T-helper 17 cell (primary cell): Measurements from ENCODE around the gene UBE2G1. TPM values are rescaled to one million over a fixed set of nuclear protein-coding genes. Genes with fewer than 3 reads are reported as not detected.
A peak's percentile ranks its signal among the peaks of the same experiment; 100 is the strongest.

Experiments used
- ATAC-seq: fragments of 150-1000 bp; cut with Tn5 transposase; 2 replicates; pipeline ENCODE4 v1.10.0; 2021; ENCODE audit warnings: mild to moderate bottlenecking, moderate library complexity
- DNase-seq, 3 donors: peaks; one replicate each; pipeline versions ENCODE4 v3.0.0 to v3.0.0-alpha.2; 2020 to 2021
- H3K9me3 ChIP-seq: one replicate; pipeline ENCODE4 v1.7.0; 2013; ENCODE audit warnings: low read length, mild to moderate bottlenecking; ENCODE audit not compliant: control insufficient read depth, poor library complexity, severe bottlenecking
- H3K27ac Mint-ChIP-seq: one replicate; pipeline ENCODE4 v1.8.0; 2022; ENCODE audit warnings: mild to moderate bottlenecking, moderate library complexity, mixed read lengths
- H3K27me3 Mint-ChIP-seq: one replicate; pipeline ENCODE4 v1.8.0; 2022; ENCODE audit warnings: mixed read lengths
- H3K36me3 Mint-ChIP-seq: one replicate; pipeline ENCODE4 v1.8.0; 2022; ENCODE audit warnings: low read depth, mixed read lengths
- H3K4me1 Mint-ChIP-seq: one replicate; pipeline ENCODE4 v1.8.0; 2022; ENCODE audit warnings: mild to moderate bottlenecking, mixed read lengths
- H3K4me3 Mint-ChIP-seq: one replicate; pipeline ENCODE4 v1.8.0; 2022; ENCODE audit warnings: mild to moderate bottlenecking, moderate library complexity, mixed read lengths
- total RNA-seq, 4 donors: library from RNA in 2 of 4; stranded (reverse) in 2 of 4; gene quantifications; one replicate each; pipeline ENCODE4 v1.2.3 and lab custom pipeline; 2022 to 2026

Gene UBE2G1
- total RNA-seq, 2 donors from 2014 or later, result 64.6 to 72.7 TPM

DNA sequence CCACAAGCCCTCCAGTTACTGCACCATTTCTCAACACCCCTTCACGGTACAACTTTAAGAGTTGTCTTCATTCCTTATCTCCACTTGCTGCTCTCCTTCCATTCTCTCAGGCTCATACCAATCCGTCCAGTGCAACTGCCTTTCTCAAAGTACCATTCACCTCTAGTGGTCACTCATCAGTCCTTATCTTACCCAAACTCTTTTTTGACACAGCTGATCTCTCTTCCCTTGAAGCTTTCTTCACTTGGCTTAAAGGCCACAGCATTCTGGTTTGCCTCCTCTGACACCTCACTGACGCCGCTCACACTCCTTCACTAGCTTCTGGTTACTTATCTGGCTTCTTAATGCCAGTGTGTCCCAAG, 24.9 kb downstream of the UBE2G1 start:
- Mint-ChIP-seq H3K4me3 (no peak overlapping the region), H3K27me3 (no peaks in the 10 kb centered on the region), H3K36me3 (no peaks in the 10 kb centered on the region), H3K4me1 (peaks cover 30% of the 10 kb centered on the region), H3K27ac (no peak overlapping the region)
- H3K9me3 ChIP-seq, result no peaks in the 10 kb centered on the region
- no peak for ATAC-seq
- DNase-seq, result no peak

DNA sequence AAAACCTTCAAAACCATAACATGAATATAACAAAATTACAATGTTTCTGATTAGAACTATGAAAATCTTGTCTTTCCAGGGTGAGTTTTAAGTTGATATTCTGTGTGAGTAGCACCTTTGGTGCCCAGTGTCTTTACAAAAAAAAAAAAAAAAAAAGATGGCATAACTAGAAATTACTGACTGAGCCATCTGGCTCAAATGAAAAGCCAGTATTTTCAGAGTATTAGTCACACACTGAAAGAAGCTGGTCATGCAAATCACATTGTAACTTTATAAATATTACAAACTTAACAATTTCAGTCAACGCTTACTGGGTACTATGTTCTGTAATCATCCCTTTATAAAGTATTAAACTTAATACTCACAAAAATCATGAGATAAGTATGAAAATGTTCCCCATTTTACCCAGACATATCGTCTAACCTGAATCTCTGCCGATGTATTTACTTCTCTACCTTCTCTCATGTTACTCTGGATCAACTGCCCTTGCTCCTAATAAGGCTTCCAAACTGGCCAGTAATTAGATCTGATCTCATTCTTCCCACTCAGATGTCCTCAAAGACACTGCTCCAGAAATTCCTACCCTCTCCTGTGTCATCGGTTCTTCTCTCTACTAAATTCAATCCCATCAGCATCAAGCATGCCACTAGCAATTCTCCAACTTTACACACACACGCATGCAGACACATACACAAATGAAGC, 25.4 kb downstream of the UBE2G1 start:
- no peak overlapping the region for H3K27ac Mint-ChIP-seq
- H3K36me3 Mint-ChIP-seq, result no peaks in the 10 kb centered on the region
- DNase-seq (no peak), ATAC-seq (no peak)
- H3K4me1 Mint-ChIP-seq, result peaks cover 30% of the 10 kb centered on the region
- H3K9me3 ChIP-seq, result no peaks in the 10 kb centered on the region
- no peaks in the 10 kb centered on the region for H3K27me3 Mint-ChIP-seq
- H3K4me3 Mint-ChIP-seq, result no peak overlapping the region

DNA sequence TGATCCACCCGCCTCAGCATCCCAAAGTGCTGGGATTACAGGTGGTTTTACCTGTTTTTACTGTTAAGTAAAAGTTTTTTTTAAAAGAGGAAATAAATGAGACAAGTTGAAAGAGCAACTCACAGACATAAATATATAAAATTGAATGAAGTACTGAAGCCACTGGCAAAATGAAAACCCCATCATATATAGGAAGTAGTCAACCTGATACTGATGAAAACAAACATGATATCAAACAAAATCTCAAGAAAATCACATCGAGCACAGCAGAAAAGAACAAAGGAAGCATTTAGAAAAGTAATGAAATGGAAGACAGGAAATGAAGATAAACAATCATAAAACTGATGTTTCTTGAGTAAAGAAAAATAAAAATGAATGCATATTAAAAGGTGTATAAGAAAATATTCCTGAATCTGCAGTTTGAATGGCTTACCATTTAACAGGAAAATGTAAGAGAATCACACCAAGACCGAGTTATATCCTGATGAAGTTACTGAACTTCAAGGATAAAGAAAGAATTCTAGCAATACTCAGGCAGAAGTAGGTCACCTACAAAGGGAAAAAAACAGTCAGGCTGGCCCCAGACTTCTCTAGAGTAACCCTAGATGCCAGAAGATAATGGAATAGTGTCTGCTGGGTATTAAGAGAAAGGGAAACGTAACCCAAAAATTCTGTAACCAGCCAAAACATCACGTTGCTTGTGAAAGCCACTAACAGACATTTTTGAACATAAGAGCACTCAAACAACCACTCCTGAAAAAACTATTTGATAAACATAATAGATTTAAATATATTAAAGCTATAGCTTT, 31.5 kb downstream of the UBE2G1 start:
- Mint-ChIP-seq H3K27ac (peak overlapping the region; percentile 99), H3K4me1 (peaks cover 46% of the 10 kb centered on the region), H3K27me3 (no peaks in the 10 kb centered on the region), H3K36me3 (no peaks in the 10 kb centered on the region), H3K4me3 (peak overlapping the region; percentile 84)
- ATAC-seq (peak; percentile 93), DNase-seq (no peak)
- H3K9me3 ChIP-seq, result no peaks in the 10 kb centered on the region

DNA sequence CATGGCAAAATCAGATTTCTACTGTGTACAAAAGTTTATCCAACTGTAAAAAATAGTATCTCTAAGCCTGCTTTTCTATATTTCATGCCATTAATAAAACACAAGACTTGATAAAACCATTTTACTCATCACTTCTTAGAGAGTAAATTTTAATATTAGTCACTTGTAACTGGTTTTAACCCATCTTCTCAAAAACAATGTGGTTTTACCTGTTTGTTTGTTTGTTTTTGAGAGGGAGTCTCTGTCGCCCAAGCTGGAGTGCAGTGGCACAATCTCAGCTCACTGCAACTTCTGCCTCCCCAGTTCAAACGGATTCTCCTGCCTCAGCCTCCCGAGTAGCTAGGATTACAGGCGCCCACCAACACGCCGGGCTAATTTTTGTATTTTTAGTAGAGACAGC, 32.1 kb downstream of the UBE2G1 start:
- H3K9me3 ChIP-seq, result no peaks in the 10 kb centered on the region
- DNase-seq, result no peak
- peak overlapping the region; percentile 99 for H3K27ac Mint-ChIP-seq
- ATAC-seq, result peak; percentile 17
- H3K4me1 Mint-ChIP-seq, result peaks cover 43% of the 10 kb centered on the region
- H3K36me3 Mint-ChIP-seq, result no peaks in the 10 kb centered on the region
- H3K27me3 Mint-ChIP-seq, result no peaks in the 10 kb centered on the region
- peak overlapping the region; percentile 84 for H3K4me3 Mint-ChIP-seq

DNA sequence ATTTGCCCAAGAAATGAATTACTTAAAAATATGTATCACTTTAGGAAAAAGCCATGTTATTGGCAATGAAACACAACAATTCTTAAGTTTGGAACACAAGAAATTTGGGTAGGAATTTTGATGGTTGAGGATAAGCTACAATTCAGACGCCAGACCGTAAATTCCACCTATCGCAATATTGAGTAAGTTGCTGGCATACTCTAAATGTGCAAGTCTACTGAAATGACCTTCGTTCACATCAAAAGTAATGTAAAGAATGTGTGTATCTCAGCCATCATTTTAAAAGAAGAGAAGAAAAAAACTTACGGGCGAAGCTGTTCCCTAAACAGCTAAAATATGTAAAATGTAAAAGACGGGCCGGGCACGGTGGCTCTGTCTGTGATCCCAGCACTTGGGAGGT, 33.4 kb downstream of the UBE2G1 start:
- H3K27ac Mint-ChIP-seq, result peak overlapping the region; percentile 90
- DNase-seq (no peak), ATAC-seq (no peak)
- no peaks in the 10 kb centered on the region for H3K36me3 Mint-ChIP-seq
- no peak overlapping the region for H3K4me3 Mint-ChIP-seq
- peaks cover 38% of the 10 kb centered on the region for H3K4me1 Mint-ChIP-seq
- H3K9me3 ChIP-seq, result no peaks in the 10 kb centered on the region
- no peaks in the 10 kb centered on the region for H3K27me3 Mint-ChIP-seq

DNA sequence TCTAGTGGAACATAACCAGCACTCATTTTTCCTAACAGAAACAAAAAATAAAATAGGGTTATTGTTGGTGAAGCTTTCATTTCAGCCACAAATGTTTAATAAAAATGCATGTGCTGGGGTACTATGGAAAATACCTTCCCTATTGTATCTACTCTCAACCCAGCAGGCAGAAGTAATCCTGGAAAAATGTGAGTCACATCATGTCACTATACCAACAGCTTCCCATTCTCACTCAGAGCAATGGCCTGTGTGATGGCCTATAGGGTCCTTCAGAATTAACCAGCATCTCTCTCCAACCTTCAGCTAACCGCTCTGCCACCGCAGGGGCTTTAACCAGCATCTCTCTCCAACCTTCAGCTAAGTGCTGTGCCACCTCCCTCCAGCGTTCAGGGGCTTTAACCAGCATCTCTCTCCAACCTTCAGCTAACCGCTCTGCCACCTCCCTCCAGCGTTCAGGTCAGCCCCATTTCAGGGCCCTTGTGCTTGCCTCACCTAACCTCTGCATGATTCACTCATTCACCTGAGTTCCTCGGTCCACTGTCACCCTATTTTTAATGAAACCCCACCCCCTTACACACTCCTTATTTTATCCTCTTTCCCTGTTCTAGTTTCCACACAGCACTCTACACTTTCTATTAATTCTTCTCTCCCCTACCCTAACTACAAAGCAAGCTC, 34.0 kb downstream of the UBE2G1 start:
- Mint-ChIP-seq H3K27ac (peak overlapping the region; percentile 90), H3K4me1 (peaks cover 41% of the 10 kb centered on the region), H3K36me3 (no peaks in the 10 kb centered on the region), H3K27me3 (no peaks in the 10 kb centered on the region), H3K4me3 (peak overlapping the region; percentile 45)
- DNase-seq (no peak), ATAC-seq (no peak)
- no peaks in the 10 kb centered on the region for H3K9me3 ChIP-seq

DNA sequence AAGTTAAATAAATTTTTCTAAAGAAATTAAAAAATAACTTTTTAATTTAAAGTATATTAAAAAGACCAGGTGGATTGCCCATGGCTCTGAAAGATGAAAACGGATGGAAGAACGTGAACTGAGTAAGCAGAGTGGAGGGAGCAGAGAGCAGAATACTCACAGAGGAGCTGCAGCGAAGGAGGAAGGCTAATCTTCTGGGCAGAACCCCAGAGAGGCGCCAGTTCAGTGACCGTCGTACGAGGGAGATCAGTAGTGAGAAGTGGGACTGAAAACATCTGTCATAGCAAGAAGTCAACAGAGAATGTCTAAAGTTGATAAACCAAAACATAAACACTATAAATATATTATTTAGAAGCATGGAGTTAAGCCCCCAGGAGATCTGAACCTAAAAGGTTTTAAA, 34.9 kb downstream of the UBE2G1 start:
- Mint-ChIP-seq H3K4me3 (no peak overlapping the region), H3K27me3 (no peaks in the 10 kb centered on the region), H3K4me1 (peaks cover 39% of the 10 kb centered on the region), H3K27ac (no peak overlapping the region), H3K36me3 (no peaks in the 10 kb centered on the region)
- DNase-seq (no peak), ATAC-seq (no peak)
- H3K9me3 ChIP-seq, result no peaks in the 10 kb centered on the region

DNA sequence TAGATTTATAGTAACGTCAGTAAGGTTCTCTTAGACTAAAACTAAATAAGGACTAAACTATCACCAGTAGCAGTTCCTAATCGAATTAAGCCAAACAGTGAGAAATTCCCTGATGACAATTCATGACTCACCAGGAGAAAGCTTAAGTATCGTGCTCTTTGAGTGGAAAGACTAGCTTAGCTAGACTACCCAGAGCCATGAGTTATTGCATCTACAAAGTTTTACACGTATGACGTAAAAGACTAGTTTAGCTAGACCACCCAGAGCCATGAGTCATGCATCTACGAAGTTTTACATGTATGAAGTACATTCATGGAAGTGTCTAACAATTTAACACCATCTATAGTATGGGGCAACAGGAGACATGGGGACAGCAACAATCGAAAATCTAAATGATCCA, 36.6 kb downstream of the UBE2G1 start:
- H3K36me3 Mint-ChIP-seq, result no peaks in the 10 kb centered on the region
- peaks cover 27% of the 10 kb centered on the region for H3K4me1 Mint-ChIP-seq
- H3K4me3 Mint-ChIP-seq, result no peak overlapping the region
- H3K27ac Mint-ChIP-seq, result no peak overlapping the region
- ATAC-seq (no peak), DNase-seq (no peak)
- no peaks in the 10 kb centered on the region for H3K9me3 ChIP-seq
- no peaks in the 10 kb centered on the region for H3K27me3 Mint-ChIP-seq

DNA sequence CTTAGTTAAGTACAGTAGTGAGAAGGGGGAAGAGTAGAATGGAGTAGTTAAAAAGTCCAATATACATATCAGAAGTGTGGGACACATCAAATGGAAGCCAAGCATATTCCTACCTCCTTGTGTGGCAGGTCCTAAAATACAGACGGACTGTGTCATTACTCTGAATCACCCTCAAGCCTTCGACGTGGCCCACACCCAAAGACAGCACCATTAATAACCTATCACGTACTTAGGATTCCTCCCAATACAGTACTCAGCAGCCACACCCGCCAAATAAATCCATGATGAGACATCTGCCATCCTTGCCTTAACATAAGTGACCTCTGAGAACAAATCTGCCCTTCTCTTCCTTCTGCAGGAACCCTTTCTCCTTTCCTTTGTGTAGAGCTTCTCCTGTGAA, 38.9 kb downstream of the UBE2G1 start:
- H3K27me3 Mint-ChIP-seq, result no peaks in the 10 kb centered on the region
- H3K27ac Mint-ChIP-seq, result no peak overlapping the region
- no peaks in the 10 kb centered on the region for H3K9me3 ChIP-seq
- ATAC-seq, result no peak
- peaks cover 16% of the 10 kb centered on the region for H3K4me1 Mint-ChIP-seq
- DNase-seq, result no peak
- no peak overlapping the region for H3K4me3 Mint-ChIP-seq
- no peaks in the 10 kb centered on the region for H3K36me3 Mint-ChIP-seq

DNA sequence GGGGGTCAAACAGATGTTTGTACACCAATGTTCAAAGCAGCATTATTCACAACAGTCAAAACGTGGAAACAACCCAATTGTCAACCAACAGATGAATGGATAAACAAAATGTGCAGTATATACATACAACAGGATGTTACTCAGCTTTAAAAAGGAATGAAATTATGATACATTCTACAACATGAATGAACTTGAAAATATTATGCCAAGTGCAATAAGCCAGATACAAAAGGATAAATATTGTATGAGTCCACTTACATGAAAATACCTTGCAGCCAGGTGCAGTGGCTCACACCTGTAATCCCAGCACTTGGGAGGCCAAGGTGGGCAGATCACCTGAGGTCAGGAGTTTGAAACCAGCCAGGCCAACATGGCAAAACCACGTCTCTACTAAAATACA, 39.9 kb downstream of the UBE2G1 start:
- Mint-ChIP-seq H3K36me3 (no peaks in the 10 kb centered on the region), H3K27ac (peak overlapping the region; percentile 68), H3K4me3 (no peak overlapping the region), H3K4me1 (peaks cover 15% of the 10 kb centered on the region), H3K27me3 (no peaks in the 10 kb centered on the region)
- ATAC-seq (no peak), DNase-seq (no peak)
- no peaks in the 10 kb centered on the region for H3K9me3 ChIP-seq

DNA sequence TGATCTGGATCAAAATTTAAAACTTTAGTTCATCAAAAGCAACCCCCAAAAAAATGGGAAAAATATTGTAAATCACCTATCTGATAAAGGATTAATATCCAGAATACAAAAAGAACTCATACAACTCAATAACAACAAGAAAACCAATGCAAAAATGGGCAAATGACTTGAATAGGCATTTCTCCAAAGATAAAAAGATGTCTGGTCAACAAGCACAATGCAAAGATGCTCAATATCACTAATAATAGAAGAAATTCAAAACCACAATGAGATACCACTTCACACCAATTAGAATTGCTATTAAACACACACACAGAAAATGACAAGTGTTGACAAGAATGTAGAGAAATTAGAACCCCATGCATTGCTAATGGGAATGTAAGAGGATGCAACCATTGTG, 40.4 kb downstream of the UBE2G1 start:
- Mint-ChIP-seq H3K4me1 (peaks cover 17% of the 10 kb centered on the region), H3K27ac (no peak overlapping the region), H3K4me3 (no peak overlapping the region), H3K27me3 (no peaks in the 10 kb centered on the region), H3K36me3 (no peaks in the 10 kb centered on the region)
- ATAC-seq, result no peak
- DNase-seq, result no peak
- no peaks in the 10 kb centered on the region for H3K9me3 ChIP-seq

DNA sequence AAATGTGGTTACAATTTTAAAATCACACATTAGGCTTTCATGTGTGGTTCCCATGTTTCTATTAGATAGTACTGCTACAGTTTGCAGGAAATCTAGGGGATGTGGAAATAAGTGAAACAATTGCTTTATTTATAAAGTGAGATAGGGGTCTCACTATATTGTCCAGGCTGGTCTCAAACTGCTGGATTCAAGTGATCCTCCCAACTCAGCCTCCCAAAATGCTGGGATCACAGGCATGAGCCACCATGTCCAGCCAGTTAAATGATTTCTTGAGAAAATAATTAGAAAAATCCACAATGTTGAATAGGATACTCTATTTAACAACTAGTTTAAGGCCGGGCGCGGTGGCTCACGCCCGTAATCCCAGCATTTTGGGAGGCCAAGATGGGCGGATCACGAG, 42.0 kb downstream of the UBE2G1 start:
- ATAC-seq, result no peak
- no peak overlapping the region for H3K4me3 Mint-ChIP-seq

DNA sequence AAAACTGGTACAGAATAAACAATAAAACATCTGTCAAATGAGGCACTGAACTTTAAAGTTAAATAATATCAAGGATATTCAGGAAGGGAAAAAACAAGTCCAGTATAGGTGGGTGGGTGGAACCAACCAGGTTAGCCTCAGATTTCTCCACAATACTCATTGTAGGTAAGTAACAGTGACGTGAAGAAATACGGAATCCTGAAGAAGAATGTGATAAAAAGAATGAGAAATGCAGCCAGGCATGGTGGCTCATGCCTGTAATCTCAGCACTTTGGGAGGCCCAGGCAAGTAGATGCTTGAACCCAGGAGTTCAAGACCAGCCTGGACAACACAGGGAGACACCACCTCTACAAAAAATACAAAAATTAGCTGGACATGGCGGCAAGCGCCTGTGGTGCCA, 47.3 kb downstream of the UBE2G1 start:
- Mint-ChIP-seq H3K27me3 (no peaks in the 10 kb centered on the region), H3K36me3 (no peaks in the 10 kb centered on the region), H3K4me1 (peaks cover 28% of the 10 kb centered on the region), H3K4me3 (no peak overlapping the region), H3K27ac (no peak overlapping the region)
- ATAC-seq, result no peak
- H3K9me3 ChIP-seq, result no peaks in the 10 kb centered on the region
- no peak for DNase-seq

More for the DNA sequence above, 42.0 kb downstream of the UBE2G1 start:
- H3K27ac Mint-ChIP-seq, result no peak overlapping the region
- no peaks in the 10 kb centered on the region for H3K9me3 ChIP-seq
- H3K4me1 Mint-ChIP-seq, result peaks cover 19% of the 10 kb centered on the region
- no peaks in the 10 kb centered on the region for H3K36me3 Mint-ChIP-seq
- H3K27me3 Mint-ChIP-seq, result no peaks in the 10 kb centered on the region
- DNase-seq, result no peak
